ENCODE data around the gene IL11.

GRCh38 chr19:55419624-55420236 lies 49.5 kb upstream of the IL11 start:
- TF ChIP-seq YY1 (IDR thresholded peaks at IDR 0.05; ENCODE audit: low read depth, low read length), result no peak
- no peak for TF ChIP-seq CTCF (IDR thresholded peaks at IDR 0.05; ENCODE audit: control extremely low read depth in 1 of 3, insufficient read depth in 1 of 3, low read depth in 1 of 3, low read length in 3 of 3)
- no peak for TF ChIP-seq EZH2 (IDR thresholded peaks at IDR 0.05; ENCODE audit: low read depth, low read length, severe bottlenecking)
- no peak for TF ChIP-seq JUN (IDR thresholded peaks at IDR 0.05; ENCODE audit: low read depth, low read length)
- no peak for TF ChIP-seq POU5F1 (IDR thresholded peaks at IDR 0.05; ENCODE audit: low read depth, low read length)
- no peak for TF ChIP-seq KDM1A (IDR thresholded peaks at IDR 0.05; ENCODE audit: borderline replicate concordance, low read length)
- no peak for TF ChIP-seq RNF2 (IDR thresholded peaks at IDR 0.05; ENCODE audit: borderline replicate concordance, low read depth, low read length, missing control alignments, poor library complexity, severe bottlenecking)
